Neutrophil (primary cell): ENCODE data around the gene MCC.

Experiments used
- H3K27ac ChIP-seq: fragments of 200-600 bp; sonication (generic); 2 replicates; pipeline ENCODE4 v1.5.1; 2016; ENCODE audit warnings: mild to moderate bottlenecking, moderate library complexity
- H3K27me3 ChIP-seq: fragments of 200-600 bp; sonication (generic); 2 replicates; pipeline ENCODE4 v1.6.0; 2016; ENCODE audit warnings: mild to moderate bottlenecking
- H3K36me3 ChIP-seq: fragments of 200-600 bp; sonication (generic); 2 replicates; pipeline ENCODE4 v1.5.1; 2017
- H3K4me1 ChIP-seq, 2 experiments: fragments of 200-600 bp in 1 of 2; sonication (generic) in 1 of 2; 1 replicate in 1 of 2; 2 replicates in 1 of 2; pipeline versions ENCODE4 v1.5.1 to v1.6.1; 2013 to 2016; ENCODE audit warnings: low read depth in 1 of 2, low read length in 1 of 2, mild to moderate bottlenecking in 1 of 2, moderate library complexity in 1 of 2; ENCODE audit not compliant: control insufficient read depth in 1 of 2, insufficient read depth in 1 of 2
- H3K4me3 ChIP-seq, 2 experiments: fragments of 200-600 bp in 1 of 2; sonication (generic) in 1 of 2; 1 replicate in 1 of 2; 2 replicates in 1 of 2; pipeline ENCODE4 v1.5.1; 2013 to 2016; ENCODE audit warnings: low read depth in 1 of 2, low read length in 1 of 2, mild to moderate bottlenecking in 1 of 2, moderate library complexity in 1 of 2
- H3K9me3 ChIP-seq: fragments of 200-600 bp; sonication (generic); 2 replicates; pipeline ENCODE4 v1.5.1; 2016
- TF ChIP-seq, protein P1 (sequence below): fragments of 200-600 bp; sonication (generic); IDR thresholded peaks from 2 replicates; pipeline ENCODE4 v1.5.1; 2016; ENCODE audit warnings: antibody characterized with exemption

Gene MCC

DNA sequence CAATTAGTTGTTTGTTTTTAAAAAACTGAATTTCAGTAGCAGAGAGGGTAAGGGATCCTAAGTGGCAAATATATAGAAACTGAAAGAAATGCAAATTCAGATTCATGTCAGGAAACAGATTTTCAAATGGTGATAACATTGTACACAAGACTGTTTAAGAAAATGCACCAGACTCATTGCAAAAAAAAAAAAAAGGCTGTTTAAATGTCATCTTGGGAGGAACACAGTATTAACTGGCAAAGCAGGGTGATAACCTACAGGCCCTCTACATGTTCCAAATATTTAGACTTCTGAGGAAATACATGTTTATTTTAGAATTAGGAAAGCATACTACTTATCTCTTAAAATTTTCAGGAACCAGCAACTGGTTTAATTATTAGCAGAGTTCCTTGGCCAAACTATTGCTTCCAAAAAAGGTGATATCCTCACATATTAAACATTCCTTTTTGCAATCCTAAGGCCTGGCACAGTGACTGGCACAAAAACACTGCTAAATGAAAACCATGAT lies 167.9 kb downstream of the MCC start:
- no peaks in the 10 kb centered on the region for H3K36me3 ChIP-seq
- H3K27ac ChIP-seq, result no peak overlapping the region
- H3K27me3 ChIP-seq, result peaks cover 5% of the 10 kb centered on the region
- TF ChIP-seq, protein P1, sequence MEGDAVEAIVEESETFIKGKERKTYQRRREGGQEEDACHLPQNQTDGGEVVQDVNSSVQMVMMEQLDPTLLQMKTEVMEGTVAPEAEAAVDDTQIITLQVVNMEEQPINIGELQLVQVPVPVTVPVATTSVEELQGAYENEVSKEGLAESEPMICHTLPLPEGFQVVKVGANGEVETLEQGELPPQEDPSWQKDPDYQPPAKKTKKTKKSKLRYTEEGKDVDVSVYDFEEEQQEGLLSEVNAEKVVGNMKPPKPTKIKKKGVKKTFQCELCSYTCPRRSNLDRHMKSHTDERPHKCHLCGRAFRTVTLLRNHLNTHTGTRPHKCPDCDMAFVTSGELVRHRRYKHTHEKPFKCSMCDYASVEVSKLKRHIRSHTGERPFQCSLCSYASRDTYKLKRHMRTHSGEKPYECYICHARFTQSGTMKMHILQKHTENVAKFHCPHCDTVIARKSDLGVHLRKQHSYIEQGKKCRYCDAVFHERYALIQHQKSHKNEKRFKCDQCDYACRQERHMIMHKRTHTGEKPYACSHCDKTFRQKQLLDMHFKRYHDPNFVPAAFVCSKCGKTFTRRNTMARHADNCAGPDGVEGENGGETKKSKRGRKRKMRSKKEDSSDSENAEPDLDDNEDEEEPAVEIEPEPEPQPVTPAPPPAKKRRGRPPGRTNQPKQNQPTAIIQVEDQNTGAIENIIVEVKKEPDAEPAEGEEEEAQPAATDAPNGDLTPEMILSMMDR, result no peak
- H3K9me3 ChIP-seq, result no peaks in the 10 kb centered on the region
- no peaks in the 10 kb centered on the region for H3K4me1 ChIP-seq
- no peak overlapping the region for H3K4me3 ChIP-seq

DNA sequence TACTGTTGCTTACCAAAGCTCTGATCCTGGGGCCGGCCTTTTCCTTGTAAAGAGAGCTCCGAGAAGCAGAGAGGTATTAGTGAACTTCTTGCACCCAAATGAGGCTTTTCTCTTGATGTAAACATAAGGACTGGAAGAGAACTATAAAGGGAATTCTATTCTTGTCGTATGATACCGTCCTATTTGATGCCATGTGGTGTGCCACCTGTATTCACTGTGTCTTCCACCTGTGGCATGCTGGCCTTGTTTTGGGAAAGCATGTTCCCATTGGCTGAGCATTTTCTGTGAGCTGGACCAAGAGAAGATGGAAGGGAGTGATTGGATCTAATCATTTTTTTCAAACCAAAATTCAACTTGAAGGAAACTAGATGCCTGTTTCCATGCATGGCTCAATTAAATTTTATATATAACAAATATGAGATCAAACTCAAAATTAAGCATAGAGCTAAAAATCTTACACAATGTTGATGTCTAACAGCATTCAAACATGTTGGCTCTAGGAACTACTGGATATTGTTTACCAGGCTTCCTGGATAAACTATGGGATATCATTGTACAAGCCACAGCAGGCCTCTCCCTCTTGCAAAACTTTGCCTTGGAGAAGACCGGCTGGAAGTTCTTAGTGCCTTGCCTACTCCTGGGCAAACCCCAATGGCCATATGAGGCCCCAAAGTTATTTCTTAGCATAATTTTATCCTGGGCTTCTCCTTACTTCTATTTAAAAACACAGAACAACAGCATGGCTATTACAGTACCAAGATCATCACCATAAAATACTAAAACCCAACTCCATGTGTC lies 168.8 kb downstream of the MCC start:
- Histone ChIP-seq H3K27me3 (peaks cover 5% of the 10 kb centered on the region), H3K4me3 (no peak overlapping the region), H3K27ac (no peak overlapping the region), H3K9me3 (no peaks in the 10 kb centered on the region), H3K4me1 (no peaks in the 10 kb centered on the region), H3K36me3 (no peaks in the 10 kb centered on the region)
- TF ChIP-seq, protein P1, result no peak

DNA sequence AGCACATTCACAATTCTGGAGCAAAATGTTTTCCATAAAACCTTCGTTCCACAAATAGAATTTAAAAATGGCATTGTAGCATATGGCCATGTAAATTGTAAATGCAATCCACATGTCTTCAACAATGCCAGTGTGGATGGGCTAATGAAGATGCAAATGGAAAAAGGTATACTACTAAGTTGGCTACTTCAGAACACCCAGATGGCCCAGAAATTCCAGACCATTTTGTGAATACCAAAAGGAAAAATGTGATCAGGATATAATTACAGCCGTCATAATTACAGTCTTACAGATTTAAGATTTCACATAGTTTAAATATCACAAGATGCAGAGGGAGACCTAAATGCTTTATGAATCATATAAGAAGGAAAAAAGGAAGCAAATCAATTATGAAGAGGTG lies 170.6 kb downstream of the MCC start:
- Histone ChIP-seq H3K27me3 (peaks cover 5% of the 10 kb centered on the region), H3K36me3 (no peaks in the 10 kb centered on the region), H3K27ac (no peak overlapping the region), H3K4me3 (no peak overlapping the region), H3K9me3 (no peaks in the 10 kb centered on the region), H3K4me1 (no peaks in the 10 kb centered on the region)
- TF ChIP-seq, protein P1, result no peak

DNA sequence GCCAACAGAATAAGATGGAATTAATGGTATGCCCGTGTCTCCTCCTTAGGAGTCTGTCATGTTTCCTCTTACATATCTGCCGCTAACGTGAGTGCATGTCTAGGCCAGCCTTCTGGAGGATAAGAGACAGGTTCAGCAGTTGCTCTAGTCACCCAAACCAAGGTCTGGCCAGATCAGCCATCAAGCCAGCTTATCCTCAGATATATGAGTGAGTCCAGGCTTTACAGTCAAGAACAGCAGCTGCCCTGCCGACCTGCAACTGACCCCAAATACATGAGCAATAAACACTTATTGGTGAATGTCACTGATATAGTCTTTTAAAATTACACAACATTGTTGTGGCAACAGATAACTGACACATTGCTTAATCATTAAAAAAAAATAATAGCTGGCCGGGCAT lies 177.0 kb downstream of the MCC start:
- no peaks in the 10 kb centered on the region for H3K36me3 ChIP-seq
- H3K27me3 ChIP-seq, result no peaks in the 10 kb centered on the region
- H3K27ac ChIP-seq, result no peak overlapping the region
- H3K9me3 ChIP-seq, result no peaks in the 10 kb centered on the region
- H3K4me1 ChIP-seq, result no peaks in the 10 kb centered on the region
- TF ChIP-seq, protein P1, result no peak
- no peak overlapping the region for H3K4me3 ChIP-seq

DNA sequence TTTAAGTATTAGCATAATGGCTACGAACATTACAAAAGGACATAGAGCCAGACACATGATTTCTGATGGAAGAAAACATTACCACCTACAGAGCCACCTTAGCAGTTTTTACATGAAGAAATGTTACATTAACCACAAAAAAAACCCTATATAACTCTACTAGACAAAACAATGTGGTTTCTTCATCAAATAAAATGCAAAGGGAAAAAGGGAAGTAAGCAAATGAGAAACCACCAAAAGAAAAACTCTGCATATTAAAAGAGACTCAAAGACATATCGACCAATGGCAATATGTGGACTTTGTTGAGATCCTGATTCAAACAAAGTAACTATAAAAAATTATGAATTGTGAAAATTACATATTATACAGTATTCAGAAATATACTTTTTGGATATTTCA lies 186.1 kb downstream of the MCC start:
- Histone ChIP-seq H3K27ac (no peak overlapping the region), H3K9me3 (no peaks in the 10 kb centered on the region), H3K4me1 (no peaks in the 10 kb centered on the region), H3K4me3 (no peak overlapping the region), H3K36me3 (no peaks in the 10 kb centered on the region), H3K27me3 (peaks cover 51% of the 10 kb centered on the region)
- TF ChIP-seq, protein P1, result no peak
